Measurements from ENCODE around the gene SCAMP3.

Gene SCAMP3

DNA sequence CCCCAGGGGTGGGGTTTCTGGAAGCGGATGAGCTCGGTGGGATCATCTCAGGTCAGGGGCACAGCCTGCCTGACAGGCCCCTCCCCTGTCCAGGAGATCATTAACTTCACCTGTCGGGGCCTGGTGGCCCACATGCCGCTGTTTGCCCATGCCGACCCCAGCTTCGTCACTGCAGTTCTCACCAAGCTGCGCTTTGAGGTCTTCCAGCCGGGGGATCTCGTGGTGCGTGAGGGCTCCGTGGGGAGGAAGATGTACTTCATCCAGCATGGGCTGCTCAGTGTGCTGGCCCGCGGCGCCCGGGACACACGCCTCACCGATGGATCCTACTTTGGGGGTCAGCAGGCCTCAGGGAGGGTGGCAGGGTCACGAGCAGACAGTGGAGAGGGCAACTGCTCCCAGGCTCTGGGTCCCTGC lies 23.5 kb upstream of the SCAMP3 start:
- DNase-seq (ENCODE audit: low spot score), result no peak

DNA sequence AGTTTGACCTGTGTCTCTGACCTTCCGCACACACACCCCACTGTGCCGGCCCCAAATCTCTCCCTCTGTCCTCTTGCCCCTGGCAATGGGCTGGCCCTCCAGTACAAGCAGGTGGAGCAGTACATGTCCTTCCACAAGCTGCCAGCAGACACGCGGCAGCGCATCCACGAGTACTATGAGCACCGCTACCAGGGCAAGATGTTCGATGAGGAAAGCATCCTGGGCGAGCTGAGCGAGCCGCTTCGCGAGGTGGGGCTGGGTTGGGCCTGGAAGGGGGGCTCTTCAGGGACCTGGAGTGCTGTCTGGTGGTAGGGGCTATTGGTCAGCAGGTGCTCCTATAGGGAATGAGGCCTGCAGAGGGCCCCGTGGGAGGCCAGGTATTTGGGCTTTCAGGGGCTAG lies 22.9 kb upstream of the SCAMP3 start:
- no peak for DNase-seq (ENCODE audit: low spot score)

DNA sequence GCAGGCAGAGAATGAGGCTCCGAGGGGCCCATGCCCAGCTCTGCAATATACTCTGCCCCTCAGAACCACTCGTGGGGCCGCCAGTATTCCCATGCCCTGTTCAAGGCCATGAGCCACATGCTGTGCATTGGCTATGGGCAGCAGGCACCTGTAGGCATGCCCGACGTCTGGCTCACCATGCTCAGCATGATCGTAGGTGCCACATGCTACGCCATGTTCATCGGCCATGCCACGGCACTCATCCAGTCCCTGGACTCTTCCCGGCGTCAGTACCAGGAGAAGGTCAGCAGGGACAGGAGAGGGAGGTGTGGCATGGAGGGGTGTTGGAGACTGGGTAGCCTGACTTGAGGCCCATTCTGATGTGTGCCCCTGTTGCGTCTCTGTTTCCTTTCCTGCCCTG lies 22.3 kb upstream of the SCAMP3 start:
- DNase-seq (ENCODE audit: low spot score), result no peak

DNA sequence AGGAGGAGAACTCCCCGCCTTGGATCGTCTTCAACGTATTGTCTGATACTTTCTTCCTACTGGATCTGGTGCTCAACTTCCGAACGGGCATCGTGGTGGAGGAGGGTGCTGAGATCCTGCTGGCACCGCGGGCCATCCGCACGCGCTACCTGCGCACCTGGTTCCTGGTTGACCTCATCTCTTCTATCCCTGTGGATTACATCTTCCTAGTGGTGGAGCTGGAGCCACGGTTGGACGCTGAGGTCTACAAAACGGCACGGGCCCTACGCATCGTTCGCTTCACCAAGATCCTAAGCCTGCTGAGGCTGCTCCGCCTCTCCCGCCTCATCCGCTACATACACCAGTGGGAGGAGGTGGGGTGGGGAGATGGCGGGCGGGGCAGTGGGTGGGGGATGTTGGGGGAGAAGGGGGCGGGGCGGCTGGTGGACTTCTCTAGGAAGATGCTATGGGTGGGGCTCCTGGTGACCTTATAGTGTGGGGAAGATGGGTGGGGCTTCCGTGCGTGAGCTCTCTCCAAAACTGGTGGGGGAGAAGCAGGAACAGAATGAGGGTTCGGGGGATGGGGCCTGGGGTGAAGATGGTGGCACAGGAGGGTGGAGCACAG lies 20.4 kb upstream of the SCAMP3 start:
- no peak for DNase-seq (ENCODE audit: low spot score)

DNA sequence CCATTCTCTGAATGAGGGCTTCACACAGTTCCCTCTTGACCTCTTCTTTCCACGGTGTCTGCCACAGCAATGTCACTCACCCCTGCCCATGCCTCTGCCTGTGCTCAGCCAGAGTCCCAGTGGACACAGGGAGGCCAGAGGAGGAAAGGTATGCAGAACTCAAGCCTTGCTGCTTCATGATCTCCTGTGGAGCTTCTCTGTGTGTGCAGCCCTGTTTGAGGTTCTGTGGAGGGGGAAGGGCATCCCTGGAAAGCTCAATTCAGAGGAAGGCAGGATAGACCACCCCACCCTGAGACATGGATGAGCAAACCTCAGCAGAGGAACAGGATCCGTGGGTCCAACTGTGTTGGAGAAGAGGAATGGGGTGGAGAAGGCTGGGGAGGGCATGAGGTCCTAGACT lies 17.1 kb upstream of the SCAMP3 start:
- no peak for DNase-seq (ENCODE audit: low spot score)

DNA sequence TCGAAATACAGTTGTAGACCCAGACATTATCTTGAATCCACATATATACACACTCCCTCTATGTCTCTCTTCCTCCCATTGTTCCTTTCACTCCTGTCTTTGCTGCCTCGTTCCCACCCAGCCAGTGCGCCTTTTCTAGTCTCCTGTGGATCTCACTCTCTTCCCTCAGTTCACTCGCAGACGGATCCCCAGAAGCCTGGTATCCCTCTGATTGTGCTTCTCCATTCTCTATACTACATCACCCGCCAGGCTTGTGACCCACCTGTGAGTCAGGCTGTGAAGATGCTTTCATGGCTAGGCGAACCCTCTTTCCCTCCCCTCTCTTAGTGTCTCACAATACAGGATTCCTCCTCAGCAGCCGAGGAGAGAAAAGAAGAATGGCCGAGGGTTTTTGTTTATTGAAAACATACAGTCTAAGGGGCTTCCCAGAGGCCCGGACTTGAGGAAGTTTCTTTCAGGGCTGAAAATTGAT lies 16.6 kb upstream of the SCAMP3 start:
- no peak for DNase-seq (ENCODE audit: low spot score)

DNA sequence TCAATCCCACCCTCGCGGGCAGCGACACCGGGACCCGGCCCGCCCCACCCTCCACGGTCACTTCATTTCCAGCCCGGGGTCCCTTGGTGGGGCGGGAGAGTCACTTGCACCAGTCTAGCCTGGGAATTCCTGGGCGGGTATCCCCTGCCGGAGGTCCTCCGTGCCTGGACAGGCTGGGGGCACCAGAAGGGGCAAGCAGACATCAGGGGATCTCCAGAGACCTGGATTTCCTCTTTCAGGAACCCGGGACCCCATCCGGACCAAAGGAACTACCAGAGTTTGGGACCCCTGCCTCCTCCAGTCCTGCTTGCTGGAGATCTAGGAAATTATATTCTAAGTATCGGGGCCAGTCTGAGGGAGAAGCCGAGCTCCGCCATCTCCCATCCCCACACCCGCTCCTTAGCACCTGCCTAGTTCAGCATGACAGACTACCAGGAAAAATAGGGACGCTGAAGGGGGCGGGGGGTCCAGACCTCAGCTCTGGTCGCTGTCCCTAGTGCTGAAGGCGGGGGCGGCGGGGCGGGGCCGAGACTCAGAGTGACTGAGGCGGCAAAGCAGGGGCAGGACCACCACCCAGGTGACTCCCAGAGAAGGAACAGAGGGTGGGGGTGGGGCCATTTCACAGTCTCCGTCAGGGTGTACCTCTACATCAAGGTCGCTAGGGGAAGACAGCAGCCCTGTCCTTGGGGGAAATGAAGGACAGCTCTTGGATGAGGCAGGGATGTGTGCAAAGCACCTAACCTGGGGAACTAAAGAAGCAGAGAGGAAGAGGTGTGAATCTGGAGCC lies 15.9 kb upstream of the SCAMP3 start:
- DNase-seq (ENCODE audit: low spot score), result no peak

DNA sequence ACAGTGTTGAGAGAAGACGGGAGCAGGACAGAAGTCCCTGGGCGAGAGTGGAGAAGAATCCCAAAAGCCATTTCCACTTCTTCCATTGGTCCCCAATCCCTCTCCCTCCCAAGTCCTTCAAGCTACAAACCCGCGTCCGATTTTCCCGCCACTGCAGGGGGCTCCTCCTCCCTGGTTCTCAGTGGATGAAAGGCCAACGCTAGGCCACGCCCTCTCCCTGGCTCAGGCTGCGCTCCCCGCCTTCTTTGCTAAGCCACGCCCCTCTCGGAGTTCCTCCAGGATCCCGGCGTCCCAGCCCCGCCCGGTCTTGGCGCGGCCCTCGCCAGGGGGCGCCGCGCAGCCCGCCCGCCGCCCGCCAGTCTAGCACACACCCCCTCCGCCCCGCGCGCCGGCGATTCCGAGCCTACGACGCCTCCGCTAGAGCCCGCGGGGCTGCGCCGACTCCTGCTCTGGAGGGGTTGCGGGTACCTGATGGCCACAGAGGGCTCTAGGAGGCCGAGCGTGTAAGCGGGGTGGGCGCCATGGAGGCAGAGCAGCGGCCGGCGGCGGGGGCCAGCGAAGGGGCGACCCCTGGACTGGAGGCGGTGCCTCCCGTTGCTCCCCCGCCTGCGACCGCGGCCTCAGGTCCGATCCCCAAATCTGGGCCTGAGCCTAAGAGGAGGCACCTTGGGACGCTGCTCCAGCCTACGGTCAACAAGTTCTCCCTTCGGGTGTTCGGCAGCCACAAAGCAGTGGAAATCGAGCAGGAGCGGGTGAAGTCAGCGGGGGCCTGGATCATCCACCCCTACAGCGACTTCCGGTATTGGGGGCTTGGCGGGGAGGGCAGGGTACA lies 15.1 kb upstream of the SCAMP3 start, which contains the start of gene HCN3:
Gene HCN3, plus strand, starts transcription at position 394 of the 832 bp plus-strand sequence. Its CDS starts 128 bp downstream, at position 522.
- DNase-seq (ENCODE audit: low spot score), result peak; percentile 98

DNA sequence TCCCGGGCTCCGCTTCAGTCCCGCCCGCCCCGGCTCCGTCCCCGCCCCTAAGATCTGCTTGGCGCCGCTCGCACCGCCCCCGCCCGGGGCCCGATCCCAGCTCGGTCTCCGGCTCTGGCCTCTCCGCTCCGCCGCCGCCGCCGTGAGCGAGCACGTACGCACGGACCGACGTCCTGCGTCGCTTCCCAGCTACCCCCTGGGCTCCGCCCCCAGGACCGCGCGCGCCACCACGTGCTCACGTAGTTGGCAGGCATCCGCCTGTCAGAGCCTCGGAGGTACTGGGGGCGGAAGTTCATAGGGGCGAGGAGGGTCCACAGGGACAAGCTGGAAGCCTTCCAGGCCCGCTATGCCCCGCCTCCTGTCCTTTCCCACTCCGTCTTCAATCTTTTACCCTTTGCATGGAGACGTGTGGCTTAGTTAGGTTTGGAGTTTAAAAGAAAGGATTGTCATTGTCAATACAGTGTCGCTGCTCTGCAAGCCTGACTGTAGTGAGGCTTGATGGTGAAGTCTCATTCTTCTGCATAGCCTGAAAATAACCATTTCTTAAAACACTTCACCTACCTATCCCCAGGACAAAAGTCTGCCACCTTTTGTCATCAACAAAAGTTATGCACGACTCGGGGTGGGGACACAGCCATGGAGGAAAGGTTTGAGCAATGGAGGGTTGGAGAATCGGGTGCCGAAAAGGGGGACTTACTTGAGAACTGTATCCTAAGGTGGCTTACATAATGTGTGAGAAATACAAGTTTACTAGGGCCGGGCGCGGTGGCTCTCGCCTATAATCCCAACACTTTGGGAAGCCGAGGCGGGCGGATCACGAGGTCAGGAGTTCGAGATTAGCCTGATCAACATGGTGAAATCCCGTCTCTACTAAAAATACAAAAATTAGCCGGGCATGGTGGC lies 11.4 kb upstream of the SCAMP3 start, which contains the start of gene CLK2:
Gene CLK2, minus strand, starts transcription at position 162 of the 903 bp plus-strand sequence. CDS start 2,527 bp downstream, outside the sequence.
- DNase-seq (ENCODE audit: low spot score), result peak; percentile 91

DNA sequence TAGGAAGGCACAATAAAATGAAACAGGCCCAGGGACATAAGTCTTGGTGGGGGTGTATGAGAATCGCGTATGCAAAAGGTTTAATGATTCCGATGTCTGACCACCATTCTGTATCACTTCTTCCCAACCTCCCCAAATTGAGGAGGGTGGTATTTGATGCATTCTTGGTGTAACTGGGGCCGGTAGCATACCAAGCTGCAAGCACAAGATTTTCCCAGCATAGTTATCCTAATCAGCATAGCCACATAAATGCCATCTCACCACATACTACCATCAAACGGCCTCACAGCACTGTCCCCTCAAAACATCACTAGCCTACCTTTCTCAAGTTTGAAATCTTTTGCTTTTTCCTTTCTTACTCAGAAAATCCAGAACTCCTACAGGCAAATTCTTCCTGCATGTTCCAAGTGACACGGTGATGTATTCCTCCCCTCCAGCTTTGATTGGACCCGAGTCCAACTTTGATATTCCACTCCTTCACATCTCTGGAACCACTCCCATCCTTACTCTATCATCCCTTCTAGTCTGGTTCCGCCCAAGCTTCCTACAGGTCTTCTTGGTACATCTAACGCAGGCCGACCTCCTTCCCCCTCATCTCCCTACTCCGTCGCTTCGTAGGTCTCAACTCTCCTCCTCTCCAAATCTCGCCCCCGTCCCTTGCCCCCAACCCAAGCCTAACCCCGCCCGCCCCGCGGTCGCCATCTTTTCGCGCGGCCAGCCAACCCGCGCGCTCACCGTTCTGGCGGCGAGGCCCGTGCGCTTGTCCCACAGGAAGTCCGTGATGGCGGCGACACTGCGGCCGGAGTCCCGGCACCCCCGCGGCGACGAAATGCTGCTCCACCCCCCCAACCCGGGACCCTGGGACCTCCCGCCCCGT lies 10.5 kb upstream of the SCAMP3 start:
- no peak for DNase-seq (ENCODE audit: low spot score)

DNA sequence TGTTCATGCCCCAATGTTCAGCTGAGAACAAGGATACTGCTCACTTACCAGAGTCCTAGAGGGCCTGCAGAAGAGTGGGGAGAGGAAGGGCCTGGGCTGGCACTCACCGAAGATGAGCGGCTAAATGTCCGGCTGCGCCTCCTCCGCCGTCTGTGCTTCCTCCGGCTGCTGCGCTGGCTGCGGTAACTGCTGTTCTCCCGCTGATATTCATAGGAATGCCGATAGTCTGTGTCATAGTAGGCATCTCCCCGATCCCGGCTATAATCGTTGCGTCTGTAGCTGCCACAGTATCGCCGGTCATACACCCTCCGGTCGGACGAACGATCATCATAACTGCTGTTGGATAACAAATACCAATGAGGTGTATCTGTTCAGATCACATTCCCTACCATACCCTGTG lies 7.2 kb upstream of the SCAMP3 start:
- DNase-seq (ENCODE audit: low spot score), result no peak

DNA sequence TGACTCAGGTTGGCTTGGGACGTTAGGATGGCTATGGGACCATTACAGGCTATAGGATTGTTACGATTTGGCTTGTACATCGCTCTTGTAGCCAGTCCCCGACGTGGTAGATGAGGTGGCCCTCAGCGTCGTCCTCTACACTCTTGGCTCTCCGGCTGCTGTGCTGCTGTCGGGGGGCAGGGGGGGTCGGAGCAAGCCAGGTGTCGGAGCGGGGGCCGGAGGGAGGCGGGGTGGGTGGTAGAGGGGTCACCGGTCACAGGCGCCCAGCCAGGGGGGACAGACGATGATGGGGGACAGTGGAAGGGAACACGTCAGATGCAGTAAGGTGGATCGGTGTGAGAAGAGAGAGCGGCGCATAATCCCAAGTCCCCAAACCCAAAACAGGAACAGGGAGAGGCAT lies 6.5 kb upstream of the SCAMP3 start:
- DNase-seq (ENCODE audit: low spot score), result no peak

DNA sequence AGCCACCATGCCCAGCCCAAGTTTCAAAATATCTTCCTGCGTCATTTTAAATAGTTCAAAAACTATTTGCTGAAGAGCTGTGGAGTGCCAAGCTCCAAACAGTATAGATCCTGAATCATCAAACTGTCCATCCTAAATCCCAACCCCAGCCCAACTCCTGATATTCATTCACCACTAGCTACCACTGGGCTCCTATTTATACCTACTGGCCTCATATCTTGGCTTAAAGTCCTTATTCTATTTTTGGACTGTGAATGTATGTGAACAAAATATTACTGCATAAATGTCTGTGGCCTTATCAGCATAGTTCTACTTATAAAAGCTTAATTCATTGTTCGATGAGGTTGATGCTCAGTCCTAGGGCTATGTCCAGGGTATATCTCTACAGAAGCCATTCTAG lies 5.2 kb upstream of the SCAMP3 start:
- no peak for DNase-seq (ENCODE audit: low spot score)

DNA sequence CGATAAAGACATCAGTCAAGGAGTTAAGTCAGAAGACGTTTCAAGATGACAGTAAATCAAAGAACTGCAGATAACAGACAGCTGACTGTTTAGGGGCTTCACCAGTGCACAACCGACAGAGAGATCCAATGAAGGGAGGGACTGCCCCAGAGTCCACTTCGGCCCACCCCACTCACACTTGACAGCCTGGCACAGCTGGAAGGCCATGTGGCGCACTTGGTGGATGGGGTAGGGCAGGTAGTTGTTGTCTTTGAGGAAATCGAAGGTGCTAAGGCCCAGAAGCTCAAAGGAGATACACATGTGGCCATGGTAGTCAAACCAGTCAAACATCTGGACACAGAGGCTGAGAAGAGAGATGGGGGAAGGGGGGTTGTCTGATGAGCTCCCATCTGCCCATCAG lies 4.4 kb upstream of the SCAMP3 start:
- no peak for DNase-seq (ENCODE audit: low spot score)

DNA sequence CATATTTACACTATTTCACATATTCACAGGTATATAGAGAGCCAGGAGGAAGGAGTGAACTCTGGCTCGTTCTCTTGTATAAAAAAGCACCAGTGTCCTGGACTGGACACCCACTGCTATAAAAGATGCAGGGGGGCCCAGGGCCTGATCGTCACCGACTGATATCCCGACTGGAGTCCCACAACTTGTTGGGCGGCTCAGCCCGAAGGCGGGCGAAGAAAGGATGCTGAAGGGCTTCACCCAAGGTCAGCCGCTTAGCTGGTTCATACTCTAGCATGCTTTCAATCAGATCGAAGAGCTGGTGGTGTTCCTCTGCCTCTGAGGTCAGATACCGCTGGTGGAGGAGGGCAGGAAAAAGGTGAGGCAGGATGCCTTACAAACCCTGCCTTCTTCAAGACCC lies 907 bp upstream of the SCAMP3 start:
- DNase-seq (ENCODE audit: low spot score), result no peak

DNA sequence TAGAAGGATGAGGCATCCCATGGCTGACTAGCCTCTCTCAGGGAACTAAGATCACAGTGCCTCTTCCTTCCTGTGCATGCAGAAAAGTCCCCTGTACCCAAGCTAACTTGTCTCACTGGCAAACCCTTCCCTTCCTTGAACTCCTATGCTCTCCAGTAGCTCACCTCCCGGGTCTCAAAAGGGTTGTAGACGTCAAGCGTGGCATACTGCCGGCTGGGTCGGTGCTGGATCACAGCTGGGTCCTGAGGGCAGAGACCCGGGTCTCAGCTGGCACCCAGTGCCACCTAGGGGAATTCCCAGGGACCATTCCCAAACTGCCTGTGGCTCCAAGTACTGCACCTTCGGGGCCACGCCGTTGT lies 688 bp downstream of the SCAMP3 start:
- no peak for DNase-seq (ENCODE audit: low spot score)

DNA sequence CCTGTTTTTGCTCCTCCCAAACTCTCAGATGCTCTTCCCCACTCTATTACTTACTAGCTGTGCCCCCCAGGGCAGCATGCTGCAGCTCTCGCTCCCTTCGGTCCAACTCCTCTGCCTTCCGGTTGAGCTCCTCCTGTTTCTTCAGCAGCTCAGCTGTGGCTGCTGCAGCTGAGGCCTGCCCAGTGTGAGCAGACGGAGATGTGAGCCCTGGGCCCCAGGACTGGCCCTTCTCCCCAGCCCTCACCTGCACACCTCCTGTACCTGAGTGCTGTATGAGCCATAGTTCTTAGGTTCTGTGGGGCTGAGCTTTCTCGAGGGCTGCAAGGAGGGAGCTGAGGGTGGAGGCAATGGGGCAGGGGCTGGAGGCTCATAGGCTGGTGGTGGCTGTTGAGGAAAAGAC lies 1.9 kb downstream of the SCAMP3 start:
- no peak for DNase-seq (ENCODE audit: low spot score)

DNA sequence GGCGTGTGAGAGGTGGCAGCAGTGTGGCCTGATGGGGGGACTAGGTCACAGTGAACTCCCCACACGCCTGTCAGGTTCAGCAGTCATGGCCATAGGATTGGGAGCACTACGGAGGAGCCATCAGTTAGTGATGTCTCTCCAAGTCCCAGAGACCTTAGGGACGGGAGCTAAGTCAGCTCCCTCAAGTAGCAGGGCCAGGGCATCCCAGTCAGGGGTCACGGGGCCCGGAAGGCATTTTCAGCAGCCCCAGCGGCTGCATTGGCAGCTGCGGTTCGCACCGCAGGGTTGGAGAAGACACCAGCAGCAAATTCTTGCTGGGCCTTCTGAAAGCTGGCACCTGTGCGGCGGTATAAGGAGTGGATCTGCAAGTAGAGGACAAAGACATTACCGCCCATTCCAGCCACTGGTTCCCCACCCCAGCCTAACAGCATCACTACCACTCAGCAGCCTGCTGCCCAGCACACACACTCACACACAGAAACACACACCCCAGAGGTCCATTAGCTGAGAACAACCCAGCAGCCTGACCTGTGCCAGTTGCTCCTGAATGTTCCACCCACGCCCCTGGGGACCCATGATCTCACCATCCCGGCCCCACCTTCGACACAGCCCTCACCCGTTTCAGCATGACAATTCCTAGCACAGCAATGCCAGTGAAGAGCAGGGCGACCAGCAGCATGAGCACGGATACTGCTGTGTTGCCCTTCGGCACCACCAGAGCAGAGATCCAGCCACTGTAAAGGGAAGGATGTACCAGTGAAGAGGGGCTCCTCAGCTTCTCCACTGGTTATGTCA lies 5.9 kb downstream of the SCAMP3 start:
- DNase-seq (ENCODE audit: low spot score), result no peak

DNA sequence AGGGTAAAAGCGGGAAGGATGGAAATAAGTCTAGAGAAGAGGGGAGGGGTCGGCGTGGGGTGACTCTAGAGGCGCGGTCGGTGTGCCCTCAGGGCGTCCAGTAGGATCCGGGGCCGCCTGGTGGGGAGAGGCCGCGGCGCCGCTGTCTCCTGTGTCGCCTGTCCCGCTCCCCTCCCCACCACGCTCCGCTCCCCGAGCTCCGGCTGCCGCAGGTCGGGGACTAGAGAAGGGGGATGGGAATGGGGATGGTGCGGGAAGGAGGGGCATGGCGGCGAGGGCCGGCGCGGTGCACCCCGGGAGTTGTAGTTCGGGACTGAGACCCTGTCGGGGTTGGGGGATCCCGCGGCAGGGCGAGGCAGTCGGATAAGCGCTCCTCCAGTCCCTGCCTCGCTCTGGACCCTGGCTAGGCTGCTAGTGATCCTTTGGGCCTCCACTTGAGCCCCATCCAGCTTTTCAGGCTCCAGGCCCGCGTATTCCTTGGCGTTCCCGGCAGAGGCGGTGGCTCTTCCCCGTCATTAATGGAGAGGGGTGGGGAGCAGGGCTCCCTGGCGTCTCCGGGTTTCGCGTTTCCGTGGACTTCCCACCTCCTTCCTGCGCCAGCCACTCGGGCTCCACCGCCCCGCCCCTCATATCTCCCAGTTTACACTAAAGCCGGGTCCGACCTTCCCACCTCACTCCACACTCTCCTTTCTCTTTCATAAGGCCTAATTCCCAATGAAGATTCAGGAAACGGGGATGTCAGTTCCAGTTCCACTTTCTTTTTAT lies 6.7 kb downstream of the SCAMP3 start, which contains the start of gene ENTREP3:
Gene ENTREP3, minus strand, starts transcription at position 241 of the 765 bp plus-strand sequence. CDS start 606 bp downstream, outside the sequence.
- DNase-seq (ENCODE audit: low spot score), result peak; percentile 89
